ENCODE measurements around the gene CDK6. TPM values are rescaled to one million over a fixed set of nuclear protein-coding genes. Genes with fewer than 3 reads are reported as not detected.
A peak's percentile ranks its signal among the peaks of the same experiment; 100 is the strongest.

Gene CDK6
- total RNA-seq, 3 donors from 2014 or later (not counting 1 experiment from before 2014, with no cell fraction given): 41.1 to 46.3 (median 45.1) TPM

DNA sequence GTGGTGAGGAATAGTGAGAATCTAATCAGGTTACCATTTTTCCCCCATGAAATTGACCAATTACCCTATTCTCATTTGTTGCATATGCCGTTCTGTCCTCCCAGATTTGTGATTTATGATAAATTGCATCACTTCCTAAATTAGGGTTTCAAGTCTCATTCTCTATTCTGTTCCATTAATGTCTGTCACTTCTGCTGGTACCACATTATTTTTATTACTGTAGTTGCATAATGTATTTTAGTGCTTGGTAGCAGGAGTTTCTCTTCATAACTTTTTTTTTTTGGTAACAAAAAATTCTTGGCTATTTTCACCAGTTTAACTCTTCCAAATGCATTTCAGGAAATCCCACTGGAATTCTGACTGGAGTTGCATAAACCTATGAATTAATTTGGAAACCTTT lies 202.2 kb downstream of the CDK6 start:
- Mint-ChIP-seq H3K4me3 (peak overlapping the region; percentile 22), H3K27ac (peak overlapping the region; percentile 90 to 92)

GRCh38 chr7:92633211-92633906 lies 203.0 kb downstream of the CDK6 start:
- TF ChIP-seq CTCF (IDR thresholded peaks at IDR 0.05): no peak
- H3K9me3 Mint-ChIP-seq: peaks cover 0 to 3% of the 10 kb centered on the region in 2 donors
- 0% methylated on average over 2 of the region's 2 CpGs for WGBS (ENCODE audit: insufficient coverage)
- H3K4me1 Mint-ChIP-seq: peaks cover 42 to 48% of the 10 kb centered on the region in 2 donors
- peaks cover 3% of the 10 kb centered on the region for H3K4me1 ChIP-seq (ENCODE audit: control insufficient read depth, insufficient read depth, low read length)
- intact Hi-C loops (cut with micrococcal nuclease): loop anchor here (1.0 to 2.0 kb wide), 3 partner anchors 9 to 51 kb away; no protein-coding TSS in a partner anchor
- H3K27me3 Mint-ChIP-seq (ENCODE audit: low read depth in 2 of 2): no peaks in the 10 kb centered on the region
- H3K36me3 ChIP-seq (ENCODE audit: control insufficient read depth, insufficient read depth, low read length): no peaks in the 10 kb centered on the region
- H3K9me3 ChIP-seq (ENCODE audit: control insufficient read depth, insufficient read depth, low read length): peaks cover 3% of the 10 kb centered on the region
- H3K4me3 ChIP-seq (ENCODE audit: low read length): no peak overlapping the region
- peak; percentile 79 to 86 (median 80) for ATAC-seq
- peak in 1 of 2 donors; percentile 57 for DNase-seq
- peak overlapping the region; percentile 90 to 92 for H3K27ac Mint-ChIP-seq
- H3K36me3 Mint-ChIP-seq: peaks cover 9% of the 10 kb centered on the region
- H3K27ac ChIP-seq (ENCODE audit: low read length): peak overlapping the region; percentile 37
- peak overlapping the region; percentile 68 for H3K4me3 Mint-ChIP-seq
- H3K27me3 ChIP-seq (ENCODE audit: control insufficient read depth, insufficient read depth, low read length): no peaks in the 10 kb centered on the region

More for the DNA sequence above, 202.2 kb downstream of the CDK6 start:
- Mint-ChIP-seq H3K27me3 (ENCODE audit: low read depth in 2 of 2) (no peaks in the 10 kb centered on the region), H3K4me1 (peaks cover 40 to 45% of the 10 kb centered on the region in 2 donors), H3K9me3 (peaks cover 0 to 3% of the 10 kb centered on the region in 2 donors), H3K36me3 (peaks cover under 1% of the 10 kb centered on the region)
- ATAC-seq (no peak), DNase-seq (no peak)
- Histone ChIP-seq H3K4me1 (ENCODE audit: control insufficient read depth, insufficient read depth, low read length) (peaks cover 3% of the 10 kb centered on the region), H3K9me3 (ENCODE audit: control insufficient read depth, insufficient read depth, low read length) (peaks cover 3% of the 10 kb centered on the region), H3K36me3 (ENCODE audit: control insufficient read depth, insufficient read depth, low read length) (no peaks in the 10 kb centered on the region), H3K27me3 (ENCODE audit: control insufficient read depth, insufficient read depth, low read length) (no peaks in the 10 kb centered on the region), H3K27ac (ENCODE audit: low read length) (no peak overlapping the region), H3K4me3 (ENCODE audit: low read length) (no peak overlapping the region)
- intact Hi-C loops (cut with micrococcal nuclease): no loop called here
- TF ChIP-seq CTCF (IDR thresholded peaks at IDR 0.05): no peak
- no CpG with 5 or more reads among the region's 1 CpG for WGBS (ENCODE audit: insufficient coverage)

- ATAC-seq (no peak), DNase-seq (no peak)
- intact Hi-C loops (cut with micrococcal nuclease): loop anchor here (1.0 to 2.0 kb wide), 3 partner anchors 10 to 52 kb away; no protein-coding TSS in a partner anchor
- no peak overlapping the region for H3K4me3 ChIP-seq (ENCODE audit: low read length)
- Mint-ChIP-seq H3K36me3 (peaks cover 9% of the 10 kb centered on the region), H3K4me1 (peaks cover 45 to 51% of the 10 kb centered on the region in 2 donors), H3K9me3 (peaks cover 0 to 3% of the 10 kb centered on the region in 2 donors), H3K27ac (peak overlapping the region; percentile 90 to 92), H3K4me3 (peak overlapping the region; percentile 68), H3K27me3 (ENCODE audit: low read depth in 2 of 2) (no peaks in the 10 kb centered on the region)
- H3K9me3 ChIP-seq (ENCODE audit: control insufficient read depth, insufficient read depth, low read length): peaks cover 3% of the 10 kb centered on the region
- peak overlapping the region; percentile 35 for H3K27ac ChIP-seq (ENCODE audit: low read length)
- no CpG with 5 or more reads among the region's 1 CpG for WGBS (ENCODE audit: insufficient coverage)
- H3K4me1 ChIP-seq (ENCODE audit: control insufficient read depth, insufficient read depth, low read length): peaks cover 3% of the 10 kb centered on the region
- no peaks in the 10 kb centered on the region for H3K36me3 ChIP-seq (ENCODE audit: control insufficient read depth, insufficient read depth, low read length)
- no peaks in the 10 kb centered on the region for H3K27me3 ChIP-seq (ENCODE audit: control insufficient read depth, insufficient read depth, low read length)
- TF ChIP-seq CTCF (IDR thresholded peaks at IDR 0.05): no peak
These were observed 203.6 kb downstream of the CDK6 start for GRCh38 chr7:92632791-92633190.
